ENCODE data around the gene FBXO38. TPM values are rescaled to one million over a fixed set of nuclear protein-coding genes. Genes with fewer than 3 reads are reported as not detected.

FBXO38 gene
- total RNA-seq, 1 experiment from 2014 or later = 36.3 TPM

DNA sequence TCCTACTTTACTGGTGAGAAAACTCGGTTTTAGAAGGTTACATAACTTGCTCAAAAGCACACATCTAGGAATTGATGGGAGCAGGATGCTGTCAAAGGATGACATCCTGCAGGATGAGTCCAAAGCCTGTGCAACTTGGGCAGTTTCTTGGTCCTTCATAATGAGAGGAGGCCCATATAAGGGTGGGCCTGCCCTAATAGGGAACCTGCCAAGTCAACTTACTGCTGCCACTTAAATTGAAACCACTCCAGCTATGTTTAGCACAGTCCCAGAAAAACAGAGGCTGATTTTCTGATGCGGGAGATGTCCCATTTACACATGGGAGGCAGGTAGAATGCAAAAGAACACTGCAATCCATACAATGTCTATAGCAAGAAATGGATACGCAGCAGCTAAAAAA lies 61.8 kb downstream of the FBXO38 start:
- Histone ChIP-seq H4K20me1 (ENCODE audit: insufficient read depth) (no peaks in the 10 kb centered on the region), H3K4me1 (ENCODE audit: control insufficient read depth in 1 of 2, insufficient read depth in 2 of 2, low read length in 2 of 2) (no peaks in the 10 kb centered on the region), H3K9ac (ENCODE audit: low read length) (no peak overlapping the region), H3K27ac (ENCODE audit: low read depth, low read length) (no peak overlapping the region), H3K27me3 (ENCODE audit: insufficient read depth, low read length) (peaks cover 5% of the 10 kb centered on the region), H2AFZ (ENCODE audit: low read depth, low read length, poor library complexity, severe bottlenecking) (no peak overlapping the region), H3K4me3 (replicated peaks in 1 of 2; ENCODE audit: low read depth in 1 of 2, low read length in 2 of 2) (no peak overlapping the region), H3K9me3 (ENCODE audit: control insufficient read depth in 1 of 2, insufficient read depth in 1 of 2, low read depth in 1 of 2, low read length in 2 of 2) (no peaks in the 10 kb centered on the region), H3K9me2 (ENCODE audit: insufficient read depth) (no peaks in the 10 kb centered on the region), H3K4me2 (ENCODE audit: low read length) (no peak overlapping the region), H3K36me3 (ENCODE audit: control insufficient read depth in 1 of 2, insufficient read depth in 2 of 2, low read length in 2 of 2) (peaks cover 4 to 6% of the 10 kb centered on the region in 2 experiments; a peak in 3 of 4 replicates), H3K79me2 (ENCODE audit: insufficient read depth, low read length) (no peaks in the 10 kb centered on the region)
- TF ChIP-seq SP1 (IDR thresholded peaks at IDR 0.05; ENCODE audit: low read depth) (no peak), SIN3A (IDR thresholded peaks at IDR 0.05; ENCODE audit: low read depth) (no peak), ZFX (IDR thresholded peaks at IDR 0.05) (no peak), EZH2phosphoT487 (IDR thresholded peaks at IDR 0.05; ENCODE audit: borderline replicate concordance) (no peak), ELF1 (IDR thresholded peaks at IDR 0.05; ENCODE audit: borderline replicate concordance, low read depth) (no peak), TCF7L2 (IDR thresholded peaks at IDR 0.05; ENCODE audit: borderline replicate concordance, extremely low read depth, insufficient read depth, insufficient read length) (no peak), POLR2A (IDR thresholded peaks at IDR 0.05; ENCODE audit: borderline replicate concordance, extremely low read depth, insufficient read depth, insufficient read length) (no peak), FOSL1 (IDR thresholded peaks at IDR 0.05; ENCODE audit: low read depth) (no peak), CEBPB (IDR thresholded peaks at IDR 0.05; ENCODE audit: low read depth) (no peak), ZNF274 (IDR thresholded peaks at IDR 0.05; ENCODE audit: low read depth, low read length) (no peak), SRF (IDR thresholded peaks at IDR 0.05; ENCODE audit: low read depth) (no peak), JUND (IDR thresholded peaks at IDR 0.05) (no peak), EGR1 (IDR thresholded peaks at IDR 0.05; ENCODE audit: low read depth) (no peak)
- TF ChIP-seq, protein P1, sequence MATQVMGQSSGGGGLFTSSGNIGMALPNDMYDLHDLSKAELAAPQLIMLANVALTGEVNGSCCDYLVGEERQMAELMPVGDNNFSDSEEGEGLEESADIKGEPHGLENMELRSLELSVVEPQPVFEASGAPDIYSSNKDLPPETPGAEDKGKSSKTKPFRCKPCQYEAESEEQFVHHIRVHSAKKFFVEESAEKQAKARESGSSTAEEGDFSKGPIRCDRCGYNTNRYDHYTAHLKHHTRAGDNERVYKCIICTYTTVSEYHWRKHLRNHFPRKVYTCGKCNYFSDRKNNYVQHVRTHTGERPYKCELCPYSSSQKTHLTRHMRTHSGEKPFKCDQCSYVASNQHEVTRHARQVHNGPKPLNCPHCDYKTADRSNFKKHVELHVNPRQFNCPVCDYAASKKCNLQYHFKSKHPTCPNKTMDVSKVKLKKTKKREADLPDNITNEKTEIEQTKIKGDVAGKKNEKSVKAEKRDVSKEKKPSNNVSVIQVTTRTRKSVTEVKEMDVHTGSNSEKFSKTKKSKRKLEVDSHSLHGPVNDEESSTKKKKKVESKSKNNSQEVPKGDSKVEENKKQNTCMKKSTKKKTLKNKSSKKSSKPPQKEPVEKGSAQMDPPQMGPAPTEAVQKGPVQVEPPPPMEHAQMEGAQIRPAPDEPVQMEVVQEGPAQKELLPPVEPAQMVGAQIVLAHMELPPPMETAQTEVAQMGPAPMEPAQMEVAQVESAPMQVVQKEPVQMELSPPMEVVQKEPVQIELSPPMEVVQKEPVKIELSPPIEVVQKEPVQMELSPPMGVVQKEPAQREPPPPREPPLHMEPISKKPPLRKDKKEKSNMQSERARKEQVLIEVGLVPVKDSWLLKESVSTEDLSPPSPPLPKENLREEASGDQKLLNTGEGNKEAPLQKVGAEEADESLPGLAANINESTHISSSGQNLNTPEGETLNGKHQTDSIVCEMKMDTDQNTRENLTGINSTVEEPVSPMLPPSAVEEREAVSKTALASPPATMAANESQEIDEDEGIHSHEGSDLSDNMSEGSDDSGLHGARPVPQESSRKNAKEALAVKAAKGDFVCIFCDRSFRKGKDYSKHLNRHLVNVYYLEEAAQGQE (IDR thresholded peaks at IDR 0.05; ENCODE audit: low read depth) = no peak
- TF ChIP-seq, protein P2, sequence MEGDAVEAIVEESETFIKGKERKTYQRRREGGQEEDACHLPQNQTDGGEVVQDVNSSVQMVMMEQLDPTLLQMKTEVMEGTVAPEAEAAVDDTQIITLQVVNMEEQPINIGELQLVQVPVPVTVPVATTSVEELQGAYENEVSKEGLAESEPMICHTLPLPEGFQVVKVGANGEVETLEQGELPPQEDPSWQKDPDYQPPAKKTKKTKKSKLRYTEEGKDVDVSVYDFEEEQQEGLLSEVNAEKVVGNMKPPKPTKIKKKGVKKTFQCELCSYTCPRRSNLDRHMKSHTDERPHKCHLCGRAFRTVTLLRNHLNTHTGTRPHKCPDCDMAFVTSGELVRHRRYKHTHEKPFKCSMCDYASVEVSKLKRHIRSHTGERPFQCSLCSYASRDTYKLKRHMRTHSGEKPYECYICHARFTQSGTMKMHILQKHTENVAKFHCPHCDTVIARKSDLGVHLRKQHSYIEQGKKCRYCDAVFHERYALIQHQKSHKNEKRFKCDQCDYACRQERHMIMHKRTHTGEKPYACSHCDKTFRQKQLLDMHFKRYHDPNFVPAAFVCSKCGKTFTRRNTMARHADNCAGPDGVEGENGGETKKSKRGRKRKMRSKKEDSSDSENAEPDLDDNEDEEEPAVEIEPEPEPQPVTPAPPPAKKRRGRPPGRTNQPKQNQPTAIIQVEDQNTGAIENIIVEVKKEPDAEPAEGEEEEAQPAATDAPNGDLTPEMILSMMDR (IDR thresholded peaks at IDR 0.05 in 2 of 3, conservative IDR thresholded peaks at IDR 0.05 in 1 of 3; ENCODE audit: borderline replicate concordance in 1 of 3, insufficient read depth in 1 of 3, low read depth in 2 of 3, low read length in 2 of 3) = no peak
- TF ChIP-seq, protein P3, sequence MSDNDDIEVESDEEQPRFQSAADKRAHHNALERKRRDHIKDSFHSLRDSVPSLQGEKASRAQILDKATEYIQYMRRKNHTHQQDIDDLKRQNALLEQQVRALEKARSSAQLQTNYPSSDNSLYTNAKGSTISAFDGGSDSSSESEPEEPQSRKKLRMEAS (IDR thresholded peaks at IDR 0.05) = no peak
- no TSS peak for BruUV-seq (replicated peaks)
- POLR2A ChIA-PET = no interaction called here
- no peak for ATAC-seq
- no peak for DNase-seq (ENCODE audit: low read depth, low spot score)
- RAD21 ChIA-PET (ENCODE audit: low non-redundant PET in 1 of 2, low total read pairs in 2 of 2, uncharacterized antibody in 2 of 2, unreplicated experiment in 2 of 2) = interaction anchor here in 1 of 2 experiments (1.0 kb wide), 1 partner anchor 286 kb away, joined by 3 read pairs; no protein-coding TSS in a partner anchor
- intact Hi-C loops (cut with micrococcal nuclease) = loop anchor here (10.0 kb wide), 1 partner anchor 589 kb away; no protein-coding TSS in a partner anchor
- CTCF ChIA-PET = interaction anchor here (7.3 kb wide), 1 partner anchor 285 kb away, joined by 91 read pairs; no protein-coding TSS in a partner anchor

Measured in HCT116 (cell line).